Fibroblast of the aortic adventitia (primary cell): ENCODE results near the gene FNDC3A. TPM values are rescaled to one million over a fixed set of nuclear protein-coding genes. Genes with fewer than 3 reads are reported as not detected.

Source experiments
- DNase-seq: peaks from one replicate; pipeline ENCODE4 v3.0.0-alpha.2; 2010; ENCODE audit warnings: low read depth
- H3K4me3 ChIP-seq: 2 replicates; pipeline ENCODE4 v1.5.1; 2011; ENCODE audit warnings: low read depth, mild to moderate bottlenecking, control low read depth, low read length, moderate library complexity
- CTCF ChIP-seq: IDR thresholded peaks from 2 replicates; pipeline ENCODE4 v1.5.1; 2011; ENCODE audit warnings: mild to moderate bottlenecking, low read length, control low read depth, inconsistent platforms; ENCODE audit not compliant: insufficient read depth
- total RNA-seq: library from RNA; depleted of rRNA; stranded (reverse); fragments of >200 nt; gene quantifications from 2 replicates; pipeline ENCODE4 v1.2.3, GENCODE V29; 2012; ENCODE audit warnings: low replicate concordance

Gene FNDC3A
- total RNA-seq, 1 donor, result 71.6 TPM

- no peak overlapping the region for H3K4me3 ChIP-seq
- DNase-seq, result peak; percentile 54
- no peak for TF ChIP-seq CTCF
Measured at GRCh38 chr13:48954081-48954480, 21.6 kb upstream of the FNDC3A start.

GRCh38 chr13:48955536-48955935 lies 20.2 kb upstream of the FNDC3A start:
- no peak for DNase-seq
- no peak overlapping the region for H3K4me3 ChIP-seq
- no peak for TF ChIP-seq CTCF

GRCh38 chr13:48961379-48961778 lies 14.3 kb upstream of the FNDC3A start:
- TF ChIP-seq CTCF, result no peak
- no peak for DNase-seq

GRCh38 chr13:48962281-48962680 lies 13.4 kb upstream of the FNDC3A start:
- no peak for TF ChIP-seq CTCF

More at GRCh38 chr13:48961379-48961778, 14.3 kb upstream of the FNDC3A start:
- H3K4me3 ChIP-seq, result no peak overlapping the region

GRCh38 chr13:48965736-48966135 lies 10.0 kb upstream of the FNDC3A start:
- no peak for TF ChIP-seq CTCF
- H3K4me3 ChIP-seq, result no peak overlapping the region
- DNase-seq, result no peak

More at GRCh38 chr13:48962281-48962680, 13.4 kb upstream of the FNDC3A start:
- no peak for DNase-seq
- H3K4me3 ChIP-seq, result no peak overlapping the region

GRCh38 chr13:48969685-48970084 lies 6.0 kb upstream of the FNDC3A start:
- no peak for TF ChIP-seq CTCF
- no peak for DNase-seq
- no peak overlapping the region for H3K4me3 ChIP-seq

- TF ChIP-seq CTCF, result no peak
- no peak overlapping the region for H3K4me3 ChIP-seq
- no peak for DNase-seq
Measured at GRCh38 chr13:48973845-48974431, 1.8 kb upstream of the FNDC3A start.
